Testis (tissue), 2 donors: ENCODE results near the gene EXOC3.

Source experiments
- POLR2A ChIP-seq: fragments of 450-650 bp; IDR thresholded peaks from one replicate; pipeline ENCODE4 v1.6.1; 2017; ENCODE audit warnings: antibody characterized with exemption, mild to moderate bottlenecking, moderate library complexity
- TF ChIP-seq, protein P1 (sequence below), 3 experiments: fragments of 450-650 bp in 2 of 3; fragments of 200-600 bp in 1 of 3; sonication (generic) in 1 of 3; IDR thresholded peaks; one replicate each; pipeline ENCODE4 v1.5.1; 2016 to 2019; ENCODE audit warnings: antibody characterized with exemption in 3 of 3, mild to moderate bottlenecking in 2 of 3, moderate library complexity in 1 of 3

DNA sequence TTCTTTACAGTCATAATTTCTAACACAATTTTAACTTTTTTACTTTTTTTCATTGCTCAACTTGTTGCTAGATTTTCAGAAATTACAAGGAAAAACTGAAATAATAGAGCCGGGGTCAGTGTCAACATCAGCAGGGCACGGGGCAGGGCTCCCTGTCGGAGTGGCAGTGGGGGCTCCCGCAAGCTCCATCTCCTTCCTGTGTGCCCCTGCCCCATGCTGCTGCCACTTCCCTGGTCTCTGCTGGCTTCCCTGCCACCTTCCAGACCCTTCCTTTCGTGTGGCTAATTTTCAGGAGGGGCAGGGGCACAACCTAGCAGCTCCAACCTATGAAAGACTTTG lies 1.0 kb upstream of the EXOC3 start:
- TF ChIP-seq, protein P1, sequence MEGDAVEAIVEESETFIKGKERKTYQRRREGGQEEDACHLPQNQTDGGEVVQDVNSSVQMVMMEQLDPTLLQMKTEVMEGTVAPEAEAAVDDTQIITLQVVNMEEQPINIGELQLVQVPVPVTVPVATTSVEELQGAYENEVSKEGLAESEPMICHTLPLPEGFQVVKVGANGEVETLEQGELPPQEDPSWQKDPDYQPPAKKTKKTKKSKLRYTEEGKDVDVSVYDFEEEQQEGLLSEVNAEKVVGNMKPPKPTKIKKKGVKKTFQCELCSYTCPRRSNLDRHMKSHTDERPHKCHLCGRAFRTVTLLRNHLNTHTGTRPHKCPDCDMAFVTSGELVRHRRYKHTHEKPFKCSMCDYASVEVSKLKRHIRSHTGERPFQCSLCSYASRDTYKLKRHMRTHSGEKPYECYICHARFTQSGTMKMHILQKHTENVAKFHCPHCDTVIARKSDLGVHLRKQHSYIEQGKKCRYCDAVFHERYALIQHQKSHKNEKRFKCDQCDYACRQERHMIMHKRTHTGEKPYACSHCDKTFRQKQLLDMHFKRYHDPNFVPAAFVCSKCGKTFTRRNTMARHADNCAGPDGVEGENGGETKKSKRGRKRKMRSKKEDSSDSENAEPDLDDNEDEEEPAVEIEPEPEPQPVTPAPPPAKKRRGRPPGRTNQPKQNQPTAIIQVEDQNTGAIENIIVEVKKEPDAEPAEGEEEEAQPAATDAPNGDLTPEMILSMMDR (IDR thresholded peaks at IDR 0.05), result no peak
- no peak for TF ChIP-seq POLR2A
